ENCODE measurements around the gene ANAPC16. TPM values are rescaled to one million over a fixed set of nuclear protein-coding genes. Genes with fewer than 3 reads are reported as not detected.

The ANAPC16 gene
- total RNA-seq, 1 experiment from 2014 or later, result 144 TPM

- H3K4me1 Mint-ChIP-seq (ENCODE audit: low read depth, unreplicated experiment), result peaks cover 2% of the 10 kb centered on the region
- Histone ChIP-seq H3K9me3 (no peaks in the 10 kb centered on the region), H3K4me1 (peaks cover 9% of the 10 kb centered on the region; the same call in 1 of the 2 replicates), H3K36me3 (ENCODE audit: control insufficient read depth, insufficient read depth, low read length) (no peaks in the 10 kb centered on the region), H3K27me3 (replicated peaks; ENCODE audit: control insufficient read depth, insufficient read depth, low read length) (no peaks in the 10 kb centered on the region), H3K4me3 (ENCODE audit: low read depth, low read length) (no peak overlapping the region)
- no peak for DNase-seq
- H3K4me3 Mint-ChIP-seq (ENCODE audit: unreplicated experiment), result no peak overlapping the region
- no peak overlapping the region for H3K27ac Mint-ChIP-seq (ENCODE audit: unreplicated experiment)
- intact Hi-C loops (cut with micrococcal nuclease; ENCODE audit: unreplicated experiment), result no loop called here
- H3K27me3 Mint-ChIP-seq (ENCODE audit: insufficient read depth, unreplicated experiment), result no peaks in the 10 kb centered on the region
- no peaks in the 10 kb centered on the region for H3K9me3 Mint-ChIP-seq (ENCODE audit: unreplicated experiment)
- BruUV-seq (replicated peaks), result TSS peak; percentile 2
- no peak for TF ChIP-seq CTCF (IDR thresholded peaks at IDR 0.05; ENCODE audit: insufficient read depth in 1 of 2, low read depth in 1 of 2, low read length in 1 of 2, severe bottlenecking in 1 of 2, unreplicated experiment in 1 of 2)
- ChIA-PET CTCF (interaction anchor here (0.5 to 1.1 kb wide), 2 partner anchors 170 to 320 kb away, joined by 3 to 6 read pairs; no protein-coding TSS in a partner anchor), POLR2A (no interaction called here)
- peaks cover 53% of the 10 kb centered on the region for H3K36me3 Mint-ChIP-seq (ENCODE audit: insufficient read depth, unreplicated experiment)
Observed at GRCh38 chr10:72218325-72218724, 2.5 kb downstream of the ANAPC16 start.

GRCh38 chr10:72218726-72219125 is 2.9 kb downstream of the ANAPC16 start:
- intact Hi-C loops (cut with micrococcal nuclease; ENCODE audit: unreplicated experiment), result no loop called here
- ChIA-PET POLR2A (no interaction called here), CTCF (interaction anchor here (0.5 to 1.1 kb wide), 2 partner anchors 170 to 321 kb away, joined by 3 to 6 read pairs; no protein-coding TSS in a partner anchor)
- no peaks in the 10 kb centered on the region for H3K9me3 ChIP-seq
- H3K27me3 ChIP-seq (replicated peaks; ENCODE audit: control insufficient read depth, insufficient read depth, low read length), result no peaks in the 10 kb centered on the region
- no peak for DNase-seq
- peaks cover 2% of the 10 kb centered on the region; the same call in 1 of the 2 replicates for H3K36me3 ChIP-seq (ENCODE audit: control insufficient read depth, insufficient read depth, low read length)
- H3K4me1 ChIP-seq, result peaks cover 9% of the 10 kb centered on the region; the same call in 1 of the 2 replicates
- no peaks in the 10 kb centered on the region for H3K4me1 Mint-ChIP-seq (ENCODE audit: low read depth, unreplicated experiment)
- H3K36me3 Mint-ChIP-seq (ENCODE audit: insufficient read depth, unreplicated experiment), result peaks cover 57% of the 10 kb centered on the region
- TF ChIP-seq CTCF (IDR thresholded peaks at IDR 0.05; ENCODE audit: insufficient read depth in 1 of 2, low read depth in 1 of 2, low read length in 1 of 2, severe bottlenecking in 1 of 2, unreplicated experiment in 1 of 2), result no peak
- no peak overlapping the region for H3K4me3 ChIP-seq (ENCODE audit: low read depth, low read length)
- no peak overlapping the region for H3K27ac Mint-ChIP-seq (ENCODE audit: unreplicated experiment)
- H3K27me3 Mint-ChIP-seq (ENCODE audit: insufficient read depth, unreplicated experiment), result no peaks in the 10 kb centered on the region
- BruUV-seq (replicated peaks), result no TSS peak
- H3K4me3 Mint-ChIP-seq (ENCODE audit: unreplicated experiment), result no peak overlapping the region
- no peaks in the 10 kb centered on the region for H3K9me3 Mint-ChIP-seq (ENCODE audit: unreplicated experiment)

- Mint-ChIP-seq H3K4me3 (ENCODE audit: unreplicated experiment) (no peak overlapping the region), H3K4me1 (ENCODE audit: low read depth, unreplicated experiment) (no peaks in the 10 kb centered on the region), H3K27ac (ENCODE audit: unreplicated experiment) (no peak overlapping the region), H3K9me3 (ENCODE audit: unreplicated experiment) (no peaks in the 10 kb centered on the region), H3K36me3 (ENCODE audit: insufficient read depth, unreplicated experiment) (peaks cover 63% of the 10 kb centered on the region), H3K27me3 (ENCODE audit: insufficient read depth, unreplicated experiment) (no peaks in the 10 kb centered on the region)
- peak in 1 of 2 experiments; percentile 19 for DNase-seq
- ChIA-PET CTCF (interaction anchor here (0.6 to 1.1 kb wide), 3 partner anchors 89 to 287 kb away, joined by 3 read pairs; no protein-coding TSS in a partner anchor), POLR2A (no interaction called here)
- Histone ChIP-seq H3K27me3 (replicated peaks; ENCODE audit: control insufficient read depth, insufficient read depth, low read length) (no peaks in the 10 kb centered on the region), H3K36me3 (ENCODE audit: control insufficient read depth, insufficient read depth, low read length) (peaks cover 4% of the 10 kb centered on the region; the same call in 1 of the 2 replicates), H3K4me1 (peaks cover 9% of the 10 kb centered on the region; the same call in 1 of the 2 replicates), H3K4me3 (ENCODE audit: low read depth, low read length) (no peak overlapping the region), H3K9me3 (no peaks in the 10 kb centered on the region)
- no peak for TF ChIP-seq CTCF (IDR thresholded peaks at IDR 0.05; ENCODE audit: insufficient read depth in 1 of 2, low read depth in 1 of 2, low read length in 1 of 2, severe bottlenecking in 1 of 2, unreplicated experiment in 1 of 2)
- no TSS peak for BruUV-seq (replicated peaks)
- intact Hi-C loops (cut with micrococcal nuclease; ENCODE audit: unreplicated experiment), result no loop called here
Observed at GRCh38 chr10:72219235-72219814, 3.5 kb downstream of the ANAPC16 start.
